Lower lobe of right lung (tissue), 2 donors: ENCODE measurements around the gene EFCAB6. TPM values are rescaled to one million over a fixed set of nuclear protein-coding genes. Genes with fewer than 3 reads are reported as not detected.
A peak's percentile ranks its signal among the peaks of the same experiment; 100 is the strongest.

Experiments
- ATAC-seq, 2 donors: fragments of 200-7000 bp; cut with Tn5 transposase; one replicate each; pipeline ENCODE4 v1.9.1; 2020 to 2022; ENCODE audit warnings: mild to moderate bottlenecking in 2 of 2, moderate library complexity in 2 of 2
- DNase-seq: peaks from one replicate; pipeline ENCODE4 v3.0.0-alpha.2; 2020
- H3K27ac ChIP-seq: fragments of 200-600 bp; one replicate; pipeline ENCODE4 v1.8.0; 2022
- H3K27me3 ChIP-seq: fragments of 200-600 bp; one replicate; pipeline ENCODE4 v1.8.0; 2022; ENCODE audit warnings: low read depth
- H3K36me3 ChIP-seq: fragments of 200-600 bp; one replicate; pipeline ENCODE4 v1.8.0; 2022; ENCODE audit warnings: mild to moderate bottlenecking
- H3K4me1 ChIP-seq: fragments of 200-600 bp; one replicate; pipeline ENCODE4 v1.8.0; 2022
- H3K4me3 ChIP-seq: fragments of 200-600 bp; one replicate; pipeline ENCODE4 v1.8.0; 2022; ENCODE audit warnings: mild to moderate bottlenecking
- H3K9me3 ChIP-seq: fragments of 200-600 bp; one replicate; pipeline ENCODE4 v1.8.0; 2022
- intact Hi-C: fragments of 100-400 bp; cut with DNase I; formaldehyde crosslinking; loops from one replicate; pipeline ENCODE4 v1.11.0; 2022
- total RNA-seq: library from RNA; stranded (reverse); fragmentation: NEBNext Ultra II Directional; extraction: Animal tissue kit (Norgen Biotek cat#: 25700); gene quantifications from one replicate; pipeline ENCODE4 v1.2.1, GENCODE V29; 2021
- TF ChIP-seq, protein P1 (sequence below): fragments of 200-600 bp; IDR thresholded peaks from one replicate; pipeline ENCODE4 v1.8.0; 2022; ENCODE audit warnings: antibody characterized with exemption, mild to moderate bottlenecking
- donor health status: DM: no; HTN: yes; CAD: no; lungs with severe emphysema.

Gene EFCAB6
- total RNA-seq, 1 donor from 2014 or later = 5.8 TPM

DNA sequence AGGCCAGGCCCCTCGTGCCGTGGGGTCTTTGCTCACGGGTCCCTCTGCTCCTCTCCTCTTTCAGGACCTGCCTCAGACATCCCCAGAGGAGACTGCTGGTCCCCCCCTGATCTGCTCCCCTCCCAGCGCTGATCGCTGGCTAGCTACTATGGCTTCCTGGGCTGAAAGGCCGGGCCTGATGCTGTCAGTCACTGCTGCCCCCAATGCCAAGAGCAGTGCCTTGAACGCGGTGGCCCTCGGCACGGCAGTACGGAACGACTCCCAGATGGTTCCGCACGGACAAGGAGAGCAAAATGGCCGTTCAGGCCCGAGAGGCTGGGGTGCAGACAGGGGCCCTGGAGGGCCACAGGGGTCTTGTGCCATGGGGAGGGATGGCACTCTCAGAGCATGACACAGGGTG, 28.7 kb upstream of the EFCAB6 start:
- no peaks in the 10 kb centered on the region for H3K9me3 ChIP-seq
- H3K27ac ChIP-seq = no peak overlapping the region
- no peaks in the 10 kb centered on the region for H3K36me3 ChIP-seq
- DNase-seq (no peak), ATAC-seq (no peak)
- no peak overlapping the region for H3K4me3 ChIP-seq
- peaks cover 10% of the 10 kb centered on the region for H3K27me3 ChIP-seq
- TF ChIP-seq, protein P1, sequence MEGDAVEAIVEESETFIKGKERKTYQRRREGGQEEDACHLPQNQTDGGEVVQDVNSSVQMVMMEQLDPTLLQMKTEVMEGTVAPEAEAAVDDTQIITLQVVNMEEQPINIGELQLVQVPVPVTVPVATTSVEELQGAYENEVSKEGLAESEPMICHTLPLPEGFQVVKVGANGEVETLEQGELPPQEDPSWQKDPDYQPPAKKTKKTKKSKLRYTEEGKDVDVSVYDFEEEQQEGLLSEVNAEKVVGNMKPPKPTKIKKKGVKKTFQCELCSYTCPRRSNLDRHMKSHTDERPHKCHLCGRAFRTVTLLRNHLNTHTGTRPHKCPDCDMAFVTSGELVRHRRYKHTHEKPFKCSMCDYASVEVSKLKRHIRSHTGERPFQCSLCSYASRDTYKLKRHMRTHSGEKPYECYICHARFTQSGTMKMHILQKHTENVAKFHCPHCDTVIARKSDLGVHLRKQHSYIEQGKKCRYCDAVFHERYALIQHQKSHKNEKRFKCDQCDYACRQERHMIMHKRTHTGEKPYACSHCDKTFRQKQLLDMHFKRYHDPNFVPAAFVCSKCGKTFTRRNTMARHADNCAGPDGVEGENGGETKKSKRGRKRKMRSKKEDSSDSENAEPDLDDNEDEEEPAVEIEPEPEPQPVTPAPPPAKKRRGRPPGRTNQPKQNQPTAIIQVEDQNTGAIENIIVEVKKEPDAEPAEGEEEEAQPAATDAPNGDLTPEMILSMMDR = no peak
- intact Hi-C loops = no loop called here
- no peaks in the 10 kb centered on the region for H3K4me1 ChIP-seq

DNA sequence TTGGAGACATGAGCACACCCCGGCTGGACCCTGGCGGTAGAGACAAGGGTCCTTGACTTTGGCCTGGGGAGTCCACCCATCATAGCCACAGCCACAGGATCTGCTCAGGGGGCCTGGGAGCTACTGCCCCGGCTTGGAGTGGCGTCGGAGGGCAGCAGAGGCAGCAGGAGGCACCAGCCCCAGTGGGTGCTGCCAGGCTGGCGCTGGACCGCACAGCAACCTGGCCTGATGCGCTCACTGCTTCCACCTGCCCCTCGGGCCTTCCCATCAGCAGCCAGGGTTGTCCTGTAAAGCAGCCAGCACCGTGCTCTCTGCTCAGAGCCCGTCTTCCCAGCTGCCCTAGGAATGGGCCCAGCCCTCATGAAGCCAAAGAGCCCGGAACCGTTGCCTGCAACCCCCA, 28.3 kb upstream of the EFCAB6 start:
- no peaks in the 10 kb centered on the region for H3K4me1 ChIP-seq
- DNase-seq (no peak), ATAC-seq (peak in 1 of 2 donors; percentile 3)
- H3K27me3 ChIP-seq = peaks cover 12% of the 10 kb centered on the region
- H3K4me3 ChIP-seq = no peak overlapping the region
- TF ChIP-seq, protein P1 = no peak
- H3K36me3 ChIP-seq = no peaks in the 10 kb centered on the region
- no peak overlapping the region for H3K27ac ChIP-seq
- intact Hi-C loops = no loop called here
- H3K9me3 ChIP-seq = no peaks in the 10 kb centered on the region

DNA sequence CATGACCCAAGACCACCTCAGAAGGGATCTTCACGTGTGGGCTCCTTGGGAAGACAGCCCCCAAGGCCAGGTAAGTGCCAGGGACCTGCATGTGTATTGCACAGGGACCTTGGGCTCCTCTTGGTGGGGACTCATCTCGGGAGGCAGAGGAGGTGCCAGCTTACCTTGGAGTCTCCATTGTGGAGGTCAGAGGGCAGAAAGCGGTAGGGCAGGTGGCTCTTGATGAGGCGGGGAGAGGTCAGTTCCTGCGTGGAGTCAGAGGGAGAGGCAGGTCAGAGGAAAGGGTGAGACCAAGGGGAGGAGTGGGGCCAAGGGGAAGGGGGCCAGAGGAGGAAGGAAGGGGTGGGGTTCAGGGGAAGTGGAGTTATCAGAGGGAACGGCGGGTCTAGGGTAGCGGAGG, 27.7 kb upstream of the EFCAB6 start:
- no peak overlapping the region for H3K27ac ChIP-seq
- no peaks in the 10 kb centered on the region for H3K4me1 ChIP-seq
- peaks cover 13% of the 10 kb centered on the region for H3K27me3 ChIP-seq
- H3K4me3 ChIP-seq = no peak overlapping the region
- intact Hi-C loops = no loop called here
- H3K36me3 ChIP-seq = no peaks in the 10 kb centered on the region
- TF ChIP-seq, protein P1 = no peak
- no peaks in the 10 kb centered on the region for H3K9me3 ChIP-seq
- DNase-seq (peak; percentile 7), ATAC-seq (no peak)

DNA sequence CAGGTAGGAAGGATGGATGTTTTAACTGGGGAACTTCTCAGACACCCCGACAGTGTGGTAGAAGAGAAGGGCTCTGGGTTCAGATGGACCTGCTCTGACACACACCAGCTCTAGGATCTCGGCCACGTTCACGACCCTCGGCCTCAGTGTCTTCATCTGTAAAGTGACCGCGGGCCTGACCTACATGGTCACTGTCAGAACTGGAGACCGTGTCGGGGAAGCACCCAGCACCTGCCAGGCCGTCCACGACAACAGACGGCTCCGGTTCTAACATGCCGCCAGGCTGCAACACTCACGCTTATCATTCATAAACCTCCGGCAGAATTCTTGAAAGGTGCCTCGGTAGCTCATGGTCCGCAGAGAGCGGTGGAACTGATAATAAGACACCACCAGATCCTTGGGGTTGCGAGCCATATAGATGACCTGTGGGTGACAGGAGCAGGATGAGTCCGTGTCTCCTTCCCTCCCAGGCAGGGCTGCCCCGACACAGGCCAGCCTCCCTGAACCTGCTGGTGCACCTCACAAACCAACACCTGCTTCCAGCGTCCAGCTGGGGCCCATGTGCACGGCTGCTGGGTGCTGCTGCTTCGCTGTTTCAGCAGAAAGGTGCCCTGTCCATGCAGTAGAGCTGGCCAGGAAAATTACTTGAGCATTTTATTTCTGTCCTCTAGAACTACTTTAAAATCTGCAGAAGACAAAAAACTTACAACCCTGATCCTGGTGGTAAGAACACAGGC, 26.6 kb upstream of the EFCAB6 start:
- TF ChIP-seq, protein P1 = no peak
- H3K9me3 ChIP-seq = no peaks in the 10 kb centered on the region
- no peaks in the 10 kb centered on the region for H3K4me1 ChIP-seq
- peaks cover 13% of the 10 kb centered on the region for H3K27me3 ChIP-seq
- H3K27ac ChIP-seq = no peak overlapping the region
- DNase-seq (no peak), ATAC-seq (no peak)
- no peaks in the 10 kb centered on the region for H3K36me3 ChIP-seq
- intact Hi-C loops = no loop called here
- H3K4me3 ChIP-seq = no peak overlapping the region

DNA sequence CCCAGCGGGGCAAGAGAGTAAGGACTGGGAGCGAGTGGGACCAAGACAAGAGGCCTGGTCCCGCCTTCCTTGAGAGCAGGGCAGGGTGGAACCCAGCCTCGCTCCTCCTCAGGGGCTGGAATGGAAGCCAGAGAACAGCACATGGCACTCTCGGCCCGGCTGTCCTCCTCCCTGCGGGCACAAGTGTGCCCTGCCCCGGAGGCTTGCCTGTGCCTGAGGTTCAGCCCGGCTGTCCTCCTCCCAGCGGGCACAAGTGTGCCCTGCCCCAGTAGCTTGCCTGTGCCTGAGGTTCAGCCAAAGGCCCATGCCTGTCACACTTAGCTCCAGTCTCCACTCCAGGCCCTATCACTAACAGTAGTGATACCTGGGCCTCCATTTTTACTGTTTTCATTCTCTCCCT, 26.1 kb upstream of the EFCAB6 start:
- no peaks in the 10 kb centered on the region for H3K9me3 ChIP-seq
- DNase-seq (no peak), ATAC-seq (no peak)
- H3K27me3 ChIP-seq = peaks cover 13% of the 10 kb centered on the region
- no peak overlapping the region for H3K27ac ChIP-seq
- intact Hi-C loops = no loop called here
- no peaks in the 10 kb centered on the region for H3K4me1 ChIP-seq
- no peak overlapping the region for H3K4me3 ChIP-seq
- no peaks in the 10 kb centered on the region for H3K36me3 ChIP-seq
- TF ChIP-seq, protein P1 = no peak
